WTC11 (cell line): ENCODE measurements around the gene TRIM10. TPM values are rescaled to one million over a fixed set of nuclear protein-coding genes. Genes with fewer than 3 reads are reported as not detected.

Experiments
- ATAC-seq: fragments of 200-7000 bp; cut with Tn5 transposase; 2 replicates; pipeline ENCODE4 v1.10.0; 2021; ENCODE audit warnings: mild to moderate bottlenecking, moderate library complexity
- CTCF ChIA-PET: fragments of 300-600 bp; sonication (Branson Sonifier 250); formaldehyde crosslinking; loops from one replicate; lab custom pipeline; 2021; ENCODE audit warnings: antibody characterized with exemption; lab: Charles Lee
- POLR2A ChIA-PET: fragments of 350-600 bp; sonication (Branson Sonifier 250); formaldehyde crosslinking; loops from one replicate; lab custom pipeline; 2021; ENCODE audit warnings: antibody characterized with exemption; lab: Charles Lee
- DNase-seq: peaks from one replicate; pipeline ENCODE4 v3.0.0; 2021; ENCODE audit warnings: low spot score
- H3K27ac Mint-ChIP-seq: 2 replicates; pipeline ENCODE4 v1.8.0; 2021; ENCODE audit warnings: mixed read lengths
- H3K27me3 Mint-ChIP-seq: 2 replicates; pipeline ENCODE4 v1.8.0; 2021; ENCODE audit warnings: low read depth, mild to moderate bottlenecking, moderate library complexity, mixed read lengths
- H3K36me3 Mint-ChIP-seq: 2 replicates; pipeline ENCODE4 v1.8.0; 2021; ENCODE audit warnings: mixed read lengths
- H3K4me1 Mint-ChIP-seq: 2 replicates; pipeline ENCODE4 v1.8.0; 2022; ENCODE audit warnings: mixed read lengths
- H3K4me3 Mint-ChIP-seq: 2 replicates; pipeline ENCODE4 v1.8.0; 2021; ENCODE audit warnings: mild to moderate bottlenecking, moderate library complexity, mixed read lengths
- H3K9me3 Mint-ChIP-seq: 2 replicates; pipeline ENCODE4 v1.8.0; 2021; ENCODE audit warnings: mixed read lengths
- AFF4 ChIP-seq: sonication (generic); formaldehyde crosslinking; IDR thresholded peaks from 2 replicates; pipeline ENCODE4 v1.8.1; 2023; ENCODE audit warnings: mild to moderate bottlenecking, missing genetic modification reagents, borderline replicate concordance
- ATF3 ChIP-seq: sonication (generic); formaldehyde crosslinking; conservative IDR thresholded peaks from 2 replicates; pipeline ENCODE4 v1.8.1; 2022; ENCODE audit warnings: mild to moderate bottlenecking, missing genetic modification reagents
- ATF6 ChIP-seq: sonication (generic); formaldehyde crosslinking; IDR thresholded peaks from 2 replicates; pipeline ENCODE4 v1.8.1; 2023; ENCODE audit warnings: mild to moderate bottlenecking, missing genetic modification reagents
- E2F1 ChIP-seq: sonication (generic); formaldehyde crosslinking; IDR thresholded peaks from 2 replicates; pipeline ENCODE4 v1.8.0; 2022; ENCODE audit warnings: mild to moderate bottlenecking, missing genetic modification reagents
- ESRRA ChIP-seq: sonication (generic); formaldehyde crosslinking; IDR thresholded peaks from 2 replicates; pipeline ENCODE4 v1.8.1; 2022; ENCODE audit warnings: mild to moderate bottlenecking, missing genetic modification reagents, borderline replicate concordance
- HMGA2 ChIP-seq: fragments of 250-450 bp; sonication (Bioruptor Pico); IDR thresholded peaks from 2 replicates; pipeline ENCODE4 v1.4.0; 2021; ENCODE audit warnings: mild to moderate bottlenecking, moderate library complexity
- HMGXB4 ChIP-seq: sonication (generic); formaldehyde crosslinking; IDR thresholded peaks from 2 replicates; pipeline ENCODE4 v1.8.1; 2023; ENCODE audit warnings: mild to moderate bottlenecking, moderate library complexity, missing genetic modification reagents
- IRF1 ChIP-seq: sonication (generic); formaldehyde crosslinking; IDR thresholded peaks from 2 replicates; pipeline ENCODE4 v1.8.0; 2023; ENCODE audit warnings: missing genetic modification reagents
- IRF2 ChIP-seq: sonication (generic); formaldehyde crosslinking; IDR thresholded peaks from 2 replicates; pipeline ENCODE4 v1.8.0; 2022; ENCODE audit warnings: low read depth, missing genetic modification reagents, borderline replicate concordance
- JAZF1 ChIP-seq: fragments of 250-450 bp; sonication (Bioruptor Pico); IDR thresholded peaks from 2 replicates; pipeline ENCODE4 v1.9.0; 2021; ENCODE audit warnings: moderate library complexity, mild to moderate bottlenecking, inconsistent platforms
- JUN ChIP-seq: sonication (generic); formaldehyde crosslinking; IDR thresholded peaks from 2 replicates; pipeline ENCODE4 v1.8.0; 2023; ENCODE audit warnings: mild to moderate bottlenecking, missing genetic modification reagents
- TCF7 ChIP-seq: sonication (generic); formaldehyde crosslinking; IDR thresholded peaks from 2 replicates; pipeline ENCODE4 v1.8.0; 2022; ENCODE audit warnings: mild to moderate bottlenecking, low read depth, missing genetic modification reagents, moderate library complexity
- ZNF263 ChIP-seq: sonication (generic); formaldehyde crosslinking; IDR thresholded peaks from 2 replicates; pipeline ENCODE4 v1.8.1; 2022; ENCODE audit warnings: low read depth, mild to moderate bottlenecking, moderate library complexity, missing genetic modification reagents
- ZNF281 ChIP-seq: sonication (generic); formaldehyde crosslinking; IDR thresholded peaks from 2 replicates; pipeline ENCODE4 v1.8.0; 2023; ENCODE audit warnings: mild to moderate bottlenecking, missing genetic modification reagents
- ZNF317 ChIP-seq: sonication (generic); formaldehyde crosslinking; IDR thresholded peaks from 2 replicates; pipeline ENCODE4 v1.8.1; 2023; ENCODE audit warnings: low read depth, mild to moderate bottlenecking, moderate library complexity, missing genetic modification reagents, borderline replicate concordance
- ZNF532 ChIP-seq: fragments of 250-450 bp; sonication (Bioruptor Pico); IDR thresholded peaks from 2 replicates; pipeline ENCODE4 v1.9.0; 2021; ENCODE audit warnings: mild to moderate bottlenecking, borderline replicate concordance
- total RNA-seq: library from RNA; stranded (reverse); gene quantifications from 3 replicates; pipeline ENCODE4 v1.2.3, GENCODE V29; 2021

TRIM10 gene
- total RNA-seq, 1 experiment from 2014 or later = 0.22 TPM

- H3K9me3 Mint-ChIP-seq = no peaks in the 10 kb centered on the region
- TF ChIP-seq JUN = no peak
- TF ChIP-seq IRF1 (CRISPR knock-in tag) = no peak
- TF ChIP-seq AFF4 = no peak
- no peak for TF ChIP-seq ZNF317 (CRISPR knock-in tag)
- TF ChIP-seq JAZF1 (CRISPR knock-in tag) = no peak
- no peak for TF ChIP-seq ZNF263
- no peak for TF ChIP-seq HMGA2 (CRISPR knock-in tag)
- no peak for TF ChIP-seq ESRRA (CRISPR knock-in tag)
- no peak for TF ChIP-seq HMGXB4
- TF ChIP-seq TCF7 = no peak
- TF ChIP-seq ZNF281 (CRISPR knock-in tag) = no peak
- TF ChIP-seq IRF2 (CRISPR knock-in tag) = no peak
- TF ChIP-seq, all 79 proteins: peak for 0
- H3K4me3 Mint-ChIP-seq = no peak overlapping the region
- H3K27me3 Mint-ChIP-seq = no peaks in the 10 kb centered on the region; the same call in 1 of the 2 replicates
- DNase-seq (no peak), ATAC-seq (no peak)
- peak overlapping the region; percentile 5; the same call in 1 of the 2 replicates for H3K27ac Mint-ChIP-seq
- H3K36me3 Mint-ChIP-seq = peaks cover 56% of the 10 kb centered on the region
- no peaks in the 10 kb centered on the region for H3K4me1 Mint-ChIP-seq
- ChIA-PET CTCF (interaction anchor here (1.0 to 1.1 kb wide), 2 partner anchors 57 kb away, joined by 3 read pairs; no protein-coding TSS in a partner anchor), POLR2A (no interaction called here)
Measured at GRCh38 chr6:30188541-30188940, 27.5 kb upstream of the TRIM10 start.

- Mint-ChIP-seq H3K4me1 (no peaks in the 10 kb centered on the region), H3K36me3 (peaks cover 53% of the 10 kb centered on the region), H3K27ac (no peak overlapping the region), H3K4me3 (no peak overlapping the region), H3K9me3 (peaks cover 1% of the 10 kb centered on the region), H3K27me3 (no peaks in the 10 kb centered on the region; the same call in none of the 2 replicates)
- POLR2A ChIA-PET = no interaction called here
- CTCF ChIA-PET = interaction anchor here (1.2 kb wide), 2 partner anchors 20 to 82 kb away, joined by 3 read pairs; no protein-coding TSS in a partner anchor
- no peak for DNase-seq
- ATAC-seq = no peak
- TF ChIP-seq ZNF532 (CRISPR knock-in tag) (no peak), ATF6 (CRISPR knock-in tag) (no peak), ATF3 (no peak), E2F1 (CRISPR knock-in tag) (no peak), HMGA2 (CRISPR knock-in tag) (no peak)
Measured at GRCh38 chr6:30185846-30186484, 25.0 kb upstream of the TRIM10 start.
